Loucy (cell line): Measurements from ENCODE around the gene LYPD4.

Source experiments
- H2AFZ ChIP-seq: fragments of 200-600 bp; sonication (generic); 2 replicates; pipeline ENCODE4 v1.6.0; 2016; ENCODE audit warnings: antibody characterized with exemption, mild to moderate bottlenecking, low read length, moderate library complexity
- H3F3A ChIP-seq: fragments of 200-600 bp; 2 replicates; pipeline ENCODE4 v1.6.0; 2016; ENCODE audit warnings: antibody characterized with exemption, low read depth, mild to moderate bottlenecking
- H3K27me3 ChIP-seq: fragments of 200-600 bp; sonication (generic); 2 replicates; pipeline ENCODE4 v1.6.1; 2014; ENCODE audit warnings: low read length, mild to moderate bottlenecking; ENCODE audit not compliant: insufficient read depth, poor library complexity, severe bottlenecking
- H3K36me3 ChIP-seq: fragments of 200-600 bp; sonication (generic); 2 replicates; pipeline ENCODE4 v1.6.1; 2016; ENCODE audit warnings: low read length; ENCODE audit not compliant: insufficient read depth
- H3K4me1 ChIP-seq: fragments of 200-600 bp; sonication (generic); 2 replicates; pipeline ENCODE4 v1.5.1; 2014; ENCODE audit warnings: low read length, mild to moderate bottlenecking; ENCODE audit not compliant: insufficient read depth, poor library complexity, severe bottlenecking
- H3K4me2 ChIP-seq: fragments of 200-600 bp; sonication (generic); 2 replicates; pipeline ENCODE4 v1.6.0; 2014; ENCODE audit warnings: antibody characterized with exemption, low read length, low read depth, mild to moderate bottlenecking; ENCODE audit not compliant: poor library complexity, severe bottlenecking
- H3K4me3 ChIP-seq: fragments of 200-600 bp; sonication (generic); 2 replicates; pipeline ENCODE4 v1.5.1; 2014; ENCODE audit warnings: low read length, mild to moderate bottlenecking, mixed read lengths; ENCODE audit not compliant: poor library complexity, severe bottlenecking
- H3K79me2 ChIP-seq: fragments of 200-600 bp; sonication (generic); 2 replicates; pipeline ENCODE4 v1.6.1; 2014; ENCODE audit warnings: low read length; ENCODE audit not compliant: insufficient read depth
- H3K9ac ChIP-seq: fragments of 200-600 bp; sonication (generic); 2 replicates; pipeline ENCODE4 v1.6.0; 2014; ENCODE audit warnings: mild to moderate bottlenecking, low read depth, low read length, moderate library complexity; ENCODE audit not compliant: poor library complexity, severe bottlenecking
- H3K9me2 ChIP-seq: fragments of 200-600 bp; sonication (generic); replicated peaks from 2 replicates; pipeline ENCODE4 v1.6.1; 2016; ENCODE audit warnings: low read depth, low read length, mixed read lengths
- H3K9me3 ChIP-seq: fragments of 200-600 bp; sonication (generic); 2 replicates; pipeline ENCODE4 v1.6.1; 2014; ENCODE audit warnings: mild to moderate bottlenecking, antibody characterized with exemption, low read length, low read depth; ENCODE audit not compliant: insufficient read depth
- H4K20me1 ChIP-seq: fragments of 200-600 bp; sonication (generic); 2 replicates; pipeline ENCODE4 v1.6.0; 2014; ENCODE audit warnings: antibody characterized with exemption, low read length, mild to moderate bottlenecking; ENCODE audit not compliant: insufficient read depth, poor library complexity, severe bottlenecking
- EZH2phosphoT487 ChIP-seq: fragments of 200-600 bp; IDR thresholded peaks from 2 replicates; pipeline ENCODE4 v1.6.1; 2018; ENCODE audit warnings: antibody characterized with exemption, mild to moderate bottlenecking, moderate library complexity, borderline replicate concordance
- TF ChIP-seq, protein P1 (sequence below): fragments of 200-600 bp; sonication (generic); conservative IDR thresholded peaks from 2 replicates; pipeline ENCODE4 v1.5.1; 2014; ENCODE audit warnings: mild to moderate bottlenecking, antibody characterized with exemption, low read length

The LYPD4 gene

DNA sequence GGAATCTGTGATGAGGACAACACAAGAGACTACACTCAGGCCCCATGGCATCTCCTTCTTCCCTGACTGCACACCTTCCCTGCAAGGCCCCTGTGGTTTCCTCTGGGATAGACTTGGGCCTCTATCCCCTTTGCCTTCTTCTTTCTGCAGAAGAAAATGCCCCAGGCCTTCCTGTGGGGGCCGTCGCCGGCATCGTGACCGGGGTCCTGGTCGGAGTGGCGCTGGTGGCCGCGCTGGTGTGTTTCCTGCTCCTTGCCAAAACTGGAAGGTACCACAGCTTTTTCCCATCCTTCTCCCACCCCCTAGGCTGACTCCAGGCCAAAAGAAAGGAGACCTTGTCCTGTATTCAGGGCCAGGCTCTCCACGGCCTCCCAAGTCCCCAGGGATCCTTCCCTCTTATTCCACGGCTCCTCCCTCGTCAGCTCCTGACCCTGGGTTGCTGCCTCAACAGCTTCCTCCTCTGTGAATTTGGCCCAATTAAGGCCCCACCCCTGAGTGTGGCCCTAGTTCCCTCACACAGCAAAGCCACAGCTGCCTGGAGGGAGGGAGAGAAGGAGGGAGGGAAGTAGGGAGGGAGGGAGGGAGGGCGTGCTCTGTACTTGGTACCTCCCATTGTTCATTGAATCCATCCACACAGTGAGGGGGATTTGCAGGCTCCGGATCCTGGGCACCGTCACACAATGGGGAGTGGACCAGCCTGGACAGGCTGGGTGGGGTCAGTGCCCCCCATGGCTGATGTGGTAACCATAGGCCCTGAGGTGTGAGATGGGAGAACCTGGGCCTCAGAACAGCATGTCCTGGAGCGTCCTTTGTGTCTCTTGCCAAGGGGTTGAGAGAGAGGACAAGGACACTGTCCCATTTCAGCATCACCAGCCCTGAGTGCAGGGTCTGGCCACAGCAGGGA lies 35.6 kb downstream of the LYPD4 start:
- H2AFZ ChIP-seq: no peak overlapping the region
- H3K9me2 ChIP-seq: no peaks in the 10 kb centered on the region
- H3K4me2 ChIP-seq: no peak overlapping the region
- H3K27me3 ChIP-seq: no peaks in the 10 kb centered on the region
- H3F3A ChIP-seq: no peaks in the 10 kb centered on the region
- H3K9ac ChIP-seq: no peak overlapping the region
- TF ChIP-seq EZH2phosphoT487: no peak
- TF ChIP-seq, protein P1, sequence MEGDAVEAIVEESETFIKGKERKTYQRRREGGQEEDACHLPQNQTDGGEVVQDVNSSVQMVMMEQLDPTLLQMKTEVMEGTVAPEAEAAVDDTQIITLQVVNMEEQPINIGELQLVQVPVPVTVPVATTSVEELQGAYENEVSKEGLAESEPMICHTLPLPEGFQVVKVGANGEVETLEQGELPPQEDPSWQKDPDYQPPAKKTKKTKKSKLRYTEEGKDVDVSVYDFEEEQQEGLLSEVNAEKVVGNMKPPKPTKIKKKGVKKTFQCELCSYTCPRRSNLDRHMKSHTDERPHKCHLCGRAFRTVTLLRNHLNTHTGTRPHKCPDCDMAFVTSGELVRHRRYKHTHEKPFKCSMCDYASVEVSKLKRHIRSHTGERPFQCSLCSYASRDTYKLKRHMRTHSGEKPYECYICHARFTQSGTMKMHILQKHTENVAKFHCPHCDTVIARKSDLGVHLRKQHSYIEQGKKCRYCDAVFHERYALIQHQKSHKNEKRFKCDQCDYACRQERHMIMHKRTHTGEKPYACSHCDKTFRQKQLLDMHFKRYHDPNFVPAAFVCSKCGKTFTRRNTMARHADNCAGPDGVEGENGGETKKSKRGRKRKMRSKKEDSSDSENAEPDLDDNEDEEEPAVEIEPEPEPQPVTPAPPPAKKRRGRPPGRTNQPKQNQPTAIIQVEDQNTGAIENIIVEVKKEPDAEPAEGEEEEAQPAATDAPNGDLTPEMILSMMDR: no peak
- no peaks in the 10 kb centered on the region for H3K4me1 ChIP-seq
- no peaks in the 10 kb centered on the region for H3K9me3 ChIP-seq
- H3K79me2 ChIP-seq: no peaks in the 10 kb centered on the region
- no peaks in the 10 kb centered on the region for H4K20me1 ChIP-seq
- H3K36me3 ChIP-seq: no peaks in the 10 kb centered on the region
- H3K4me3 ChIP-seq: no peak overlapping the region

DNA sequence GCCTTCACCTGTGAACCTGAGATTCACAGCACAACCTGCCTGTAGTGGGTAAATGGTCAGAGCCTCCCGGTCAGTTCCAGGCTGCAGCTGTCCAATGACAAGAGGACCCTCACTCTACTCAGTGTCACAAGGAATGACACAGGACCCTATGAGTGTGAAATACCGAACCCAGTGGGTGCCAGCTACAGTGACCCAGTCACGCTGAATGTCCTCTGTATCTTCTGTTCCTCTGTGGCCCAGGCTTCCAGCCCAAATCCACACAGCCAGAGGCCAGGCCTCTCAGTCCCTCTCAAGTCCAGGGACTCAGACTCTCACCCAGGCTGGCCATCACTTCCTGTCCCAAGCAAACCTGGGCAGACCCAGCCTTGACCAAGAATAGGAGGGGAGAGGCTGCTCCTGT lies 37.3 kb downstream of the LYPD4 start:
- Histone ChIP-seq H3K4me3 (no peak overlapping the region), H3K36me3 (no peaks in the 10 kb centered on the region), H3K9me2 (no peaks in the 10 kb centered on the region), H3K9ac (no peak overlapping the region), H3K4me2 (no peak overlapping the region), H3K9me3 (no peaks in the 10 kb centered on the region), H3K27me3 (no peaks in the 10 kb centered on the region), H4K20me1 (no peaks in the 10 kb centered on the region), H2AFZ (no peak overlapping the region), H3K79me2 (no peaks in the 10 kb centered on the region), H3K4me1 (no peaks in the 10 kb centered on the region), H3F3A (no peaks in the 10 kb centered on the region)
- no peak for TF ChIP-seq EZH2phosphoT487
- TF ChIP-seq, protein P1: no peak

DNA sequence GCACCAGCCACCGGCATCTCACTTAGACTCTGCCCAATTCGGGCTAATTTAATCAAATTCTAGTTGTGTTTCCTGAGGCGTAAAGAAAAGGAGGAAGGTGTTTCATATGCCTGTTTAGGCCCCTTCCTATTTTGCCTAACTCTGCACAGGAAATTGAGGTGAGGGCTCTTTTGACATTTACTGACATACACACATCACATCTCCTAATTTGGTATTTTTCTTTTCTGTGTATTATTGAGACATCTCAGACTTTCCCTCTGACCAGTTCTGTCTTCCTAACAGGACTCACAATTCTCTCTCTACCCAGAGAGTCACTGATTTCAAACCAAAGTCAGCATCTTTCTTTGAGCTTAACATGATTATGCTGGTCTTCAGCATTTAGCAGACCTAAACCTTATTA lies 40.1 kb downstream of the LYPD4 start:
- Histone ChIP-seq H3K79me2 (no peaks in the 10 kb centered on the region), H3K9me3 (no peaks in the 10 kb centered on the region), H3K27me3 (no peaks in the 10 kb centered on the region), H4K20me1 (no peaks in the 10 kb centered on the region), H3K4me1 (no peaks in the 10 kb centered on the region), H3K4me2 (no peak overlapping the region), H3K9me2 (no peaks in the 10 kb centered on the region), H2AFZ (no peak overlapping the region), H3K36me3 (no peaks in the 10 kb centered on the region), H3K9ac (no peak overlapping the region), H3K4me3 (no peak overlapping the region), H3F3A (no peaks in the 10 kb centered on the region)
- no peak for TF ChIP-seq EZH2phosphoT487
- TF ChIP-seq, protein P1: no peak
